NCI-H2196 treated with DMSO at 0.1 percent for 48 hours (cell line): ENCODE measurements around the gene NYAP1.
"Not testable (repeated sequence)": the region's sequence is repeated elsewhere in the genome, so short reads cannot be mapped to it uniquely, and the experiment has no call there.

Source experiments
- DNase-seq: peaks from one replicate; lab custom pipeline; 2025; ENCODE audit not compliant: unreplicated experiment; lab: John Stamatoyannopoulos, UW

The NYAP1 gene

DNA sequence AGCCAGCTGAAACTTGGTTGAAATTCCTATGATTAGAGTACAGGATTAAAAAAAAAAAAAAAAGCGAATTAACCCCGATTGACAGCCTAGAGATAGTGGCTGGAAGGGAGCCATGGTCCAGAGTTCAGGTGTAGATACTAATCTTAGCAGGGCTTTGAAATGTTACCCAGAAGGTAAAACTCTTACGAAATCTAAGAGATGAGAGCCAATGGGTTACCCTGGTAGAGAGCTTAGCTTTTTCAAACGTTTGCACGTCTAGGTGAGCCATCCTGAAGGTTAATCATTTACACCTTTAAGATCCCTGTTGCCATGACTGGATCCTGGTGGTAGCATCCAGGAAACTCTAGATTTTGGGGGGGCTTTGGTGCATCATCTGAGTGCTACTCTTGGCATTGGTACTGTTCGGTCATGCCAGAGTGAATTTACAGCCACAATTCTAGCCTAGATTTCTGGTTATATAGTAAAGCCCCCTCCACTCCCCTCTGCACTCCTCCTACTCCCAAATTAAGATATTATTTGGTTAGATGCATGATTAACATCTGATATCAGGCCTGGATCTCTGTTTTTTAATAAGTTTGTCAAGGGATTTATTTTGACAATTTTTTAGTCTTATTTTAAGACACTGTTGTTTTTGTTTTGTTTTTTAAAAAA is 56.5 kb downstream of the NYAP1 start:
- DNase-seq, result no peak

DNA sequence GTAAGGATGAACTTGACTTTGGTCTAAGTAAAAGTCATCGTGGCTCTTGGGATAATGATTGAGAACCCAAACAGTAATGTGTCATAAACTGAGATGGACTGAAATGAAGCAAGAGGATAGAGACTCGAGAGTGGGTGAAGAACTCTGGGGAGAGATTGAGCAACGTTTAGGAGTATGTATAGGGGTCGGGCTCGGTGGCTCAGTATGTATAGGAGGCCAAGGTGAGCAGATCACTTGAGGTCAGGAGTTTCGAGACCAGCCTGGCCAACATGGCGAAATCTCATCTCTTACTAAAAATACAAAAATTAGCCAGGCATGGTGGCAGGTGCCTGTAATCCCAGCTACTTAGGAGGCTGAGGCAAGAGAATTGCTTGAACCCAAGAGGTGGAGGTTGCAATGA is 57.6 kb downstream of the NYAP1 start:
- DNase-seq, result not testable (repeated sequence)

DNA sequence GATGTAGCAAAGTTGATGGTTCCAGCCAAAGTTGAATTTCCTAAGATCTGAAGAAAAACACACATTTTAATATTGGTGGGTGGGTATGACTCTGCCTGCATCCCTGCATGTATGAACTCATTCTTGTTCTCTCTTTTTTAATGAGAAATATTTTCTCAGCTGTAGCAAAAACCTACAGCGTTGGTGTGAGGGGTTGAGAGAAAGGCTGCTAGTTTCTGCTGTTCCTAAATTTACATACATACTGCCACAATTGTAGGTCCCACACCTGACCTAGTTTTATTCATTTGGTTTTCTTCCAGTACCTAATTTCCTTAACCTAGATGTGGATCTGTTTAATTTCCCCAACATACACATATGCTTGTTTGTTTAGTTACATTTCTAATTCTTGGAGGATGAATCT is 59.9 kb downstream of the NYAP1 start:
- DNase-seq, result no peak

DNA sequence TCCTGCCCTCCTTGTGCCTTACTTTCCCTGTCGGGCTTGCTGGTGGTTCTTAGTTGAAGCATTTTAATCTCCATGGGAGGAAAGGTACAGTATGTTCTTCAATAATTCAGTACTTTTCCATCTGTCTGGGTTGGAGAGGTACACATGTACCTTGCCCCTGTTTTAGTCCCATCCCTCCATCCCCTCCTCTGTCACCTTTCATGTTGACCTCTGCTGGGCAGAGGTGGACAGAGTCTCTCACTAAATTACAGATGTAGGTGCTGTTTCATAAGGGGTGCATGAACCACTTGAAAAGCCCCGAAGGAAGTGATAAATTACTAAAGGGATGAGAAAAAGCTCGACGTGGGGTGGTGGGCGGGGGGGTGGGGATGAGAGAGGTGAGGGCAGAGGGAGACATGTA is 60.7 kb downstream of the NYAP1 start:
- DNase-seq, result no peak
